Measurements from ENCODE around the gene ACOT13. TPM values are rescaled to one million over a fixed set of nuclear protein-coding genes. Genes with fewer than 3 reads are reported as not detected.

Gene ACOT13
- total and polyA plus RNA-seq, 2 of the 4 experiments (the other 2 are of a cell fraction): 3.6 to 25.7 TPM

GRCh38 chr6:24680582-24680981, 13.7 kb downstream of the ACOT13 start:
- ChIA-PET POLR2A (ENCODE audit: unreplicated experiment) (no interaction called here), CTCF (no interaction called here)
- Histone ChIP-seq H3K23ac (ENCODE audit: low read depth, low read length) (no peak overlapping the region), H3K9me1 (ENCODE audit: insufficient read depth, low read length) (no peaks in the 10 kb centered on the region), H3K4ac (ENCODE audit: low read depth, low read length) (no peak overlapping the region), H2BK5ac (ENCODE audit: low read depth, low read length, poor library complexity, severe bottlenecking) (no peak overlapping the region), H3K56ac (ENCODE audit: extremely low read depth, insufficient read depth, low read length) (no peak overlapping the region), H2AK5ac (ENCODE audit: low read depth, low read length) (no peak overlapping the region), H2BK15ac (ENCODE audit: low read depth, low read length) (no peak overlapping the region), H4K5ac (ENCODE audit: low read depth, low read length) (no peak overlapping the region), H4K20me1 (ENCODE audit: insufficient read depth, low read length) (no peaks in the 10 kb centered on the region), H3K4me1 (ENCODE audit: control insufficient read depth, insufficient read depth, low read length) (no peaks in the 10 kb centered on the region), H3K18ac (ENCODE audit: low read depth, low read length) (no peak overlapping the region), H4K91ac (ENCODE audit: insufficient read depth, low read depth, low read length) (no peak overlapping the region), H2BK20ac (ENCODE audit: low read depth, low read length) (no peak overlapping the region), H3K79me1 (ENCODE audit: low read depth in 1 of 2, low read length in 2 of 2) (no peaks in the 10 kb centered on the region; a peak in 2 of 4 replicates), H3K9me3 (ENCODE audit: control insufficient read depth, insufficient read depth, low read length) (no peaks in the 10 kb centered on the region), H3K36me3 (ENCODE audit: control insufficient read depth, insufficient read depth, low read length) (no peaks in the 10 kb centered on the region), H4K8ac (ENCODE audit: low read depth in 2 of 2, low read length in 2 of 2) (no peak overlapping the region), H2AK9ac (replicated peaks; ENCODE audit: low read depth, low read length, poor library complexity) (no peak overlapping the region), H3K27ac (ENCODE audit: insufficient read depth, low read length) (no peak overlapping the region), H3K9ac (ENCODE audit: low read depth, low read length) (no peak overlapping the region), H2BK120ac (ENCODE audit: low read depth, low read length) (no peak overlapping the region), H3K4me2 (ENCODE audit: low read depth, low read length) (no peak overlapping the region), H3K27me3 (ENCODE audit: control insufficient read depth, insufficient read depth, low read length) (no peaks in the 10 kb centered on the region), H2AFZ (replicated peaks; ENCODE audit: low read length, poor library complexity) (no peak overlapping the region), H3K4me3 (ENCODE audit: insufficient read depth, low read depth, low read length) (no peak overlapping the region), H3K14ac (replicated peaks; ENCODE audit: low read depth, low read length) (no peak overlapping the region)
- intact Hi-C loops (cut with micrococcal nuclease) (no loop called here), in situ Hi-C loops (cut with MboI; ENCODE audit: low sequenced_read_pairs) (no loop called here), dilution Hi-C loops (cut with HindIII; ENCODE audit: low sequenced_read_pairs, unreplicated experiment) (no loop called here)
- ATAC-seq (ENCODE audit: low read depth): no peak
- no TSS peak for BruUV-seq (replicated peaks)
- TF ChIP-seq BHLHE40 (IDR thresholded peaks at IDR 0.05; ENCODE audit: low read depth, low read length) (no peak), RAD21 (IDR thresholded peaks at IDR 0.05; ENCODE audit: low read length) (no peak), FOS (IDR thresholded peaks at IDR 0.05; ENCODE audit: low read depth, low read length) (no peak), CHD1 (IDR thresholded peaks at IDR 0.05; ENCODE audit: low read depth, low read length) (no peak), ELK1 (IDR thresholded peaks at IDR 0.05; ENCODE audit: borderline replicate concordance, low read depth, low read length) (no peak), CTCF (conservative IDR thresholded peaks at IDR 0.05; ENCODE audit: low read depth, low read length) (no peak), MXI1 (IDR thresholded peaks at IDR 0.05; ENCODE audit: borderline replicate concordance, low read depth, low read length) (no peak), NFE2L2 (IDR thresholded peaks at IDR 0.05; ENCODE audit: low read depth, low read length) (no peak), USF2 (IDR thresholded peaks at IDR 0.05; ENCODE audit: low read depth, low read length) (no peak), RFX5 (IDR thresholded peaks at IDR 0.05; ENCODE audit: low read depth, low read length) (no peak), MAFK (IDR thresholded peaks at IDR 0.05; ENCODE audit: low read depth, low read length) (no peak), CEBPB (IDR thresholded peaks at IDR 0.05; ENCODE audit: low read depth, low read length) (no peak)
- WGBS, 2 experiments (ENCODE audit: extremely low coverage in 2 of 2, insufficient read length in 1 of 2): no CpG with 5 or more reads among the region's 7 CpGs
- no peak for DNase-seq
